Measurements from ENCODE around the gene VANGL2. TPM values are rescaled to one million over a fixed set of nuclear protein-coding genes. Genes with fewer than 3 reads are reported as not detected.

The VANGL2 gene
- polyA plus RNA-seq, 3 donors, result 0.01 TPM; not detected in 2

DNA sequence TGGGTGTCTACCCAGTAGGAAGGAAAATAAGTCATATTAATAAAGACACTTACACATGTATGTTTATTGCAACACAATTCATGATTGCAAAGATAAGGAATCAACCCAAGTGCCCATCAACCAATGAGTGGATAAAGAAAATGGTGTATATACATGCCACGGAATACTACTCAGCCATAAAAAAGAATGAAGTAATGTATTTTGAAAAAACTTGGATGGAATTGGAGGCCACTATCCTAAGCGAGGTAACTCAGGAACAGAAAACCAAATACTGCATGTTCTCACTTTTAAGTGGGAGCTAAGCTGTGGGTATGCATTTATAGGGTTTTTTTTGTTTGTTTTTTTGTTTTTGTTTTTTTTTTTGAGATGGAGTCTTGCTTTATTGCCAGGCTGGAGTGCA lies 49.1 kb downstream of the VANGL2 start:
- intact Hi-C loops (cut with micrococcal nuclease), result no loop called here
- no peak overlapping the region for H3K27ac Mint-ChIP-seq

GRCh38 chr1:160451119-160451858 lies 50.9 kb downstream of the VANGL2 start:
- H3K36me3 Mint-ChIP-seq, result no peaks in the 10 kb centered on the region
- peaks cover 17% of the 10 kb centered on the region for H3K4me1 Mint-ChIP-seq
- H3K9me3 ChIP-seq (replicated peaks in 1 of 2; ENCODE audit: control insufficient read depth in 1 of 2, insufficient read depth in 1 of 2, low read length in 2 of 2), result no peaks in the 10 kb centered on the region
- no peaks in the 10 kb centered on the region for H3K27me3 Mint-ChIP-seq (ENCODE audit: low read depth in 3 of 3)
- H3K9me3 Mint-ChIP-seq, result no peaks in the 10 kb centered on the region
- no peaks in the 10 kb centered on the region for H3K27me3 ChIP-seq (ENCODE audit: control insufficient read depth in 2 of 2, insufficient read depth in 2 of 2, low read length in 2 of 2)
- H3K27ac Mint-ChIP-seq, result no peak overlapping the region
- no peak for DNase-seq
- H2AFZ ChIP-seq (ENCODE audit: insufficient read depth, low read depth, low read length, poor library complexity, severe bottlenecking), result no peak overlapping the region
- TF ChIP-seq, protein P1, sequence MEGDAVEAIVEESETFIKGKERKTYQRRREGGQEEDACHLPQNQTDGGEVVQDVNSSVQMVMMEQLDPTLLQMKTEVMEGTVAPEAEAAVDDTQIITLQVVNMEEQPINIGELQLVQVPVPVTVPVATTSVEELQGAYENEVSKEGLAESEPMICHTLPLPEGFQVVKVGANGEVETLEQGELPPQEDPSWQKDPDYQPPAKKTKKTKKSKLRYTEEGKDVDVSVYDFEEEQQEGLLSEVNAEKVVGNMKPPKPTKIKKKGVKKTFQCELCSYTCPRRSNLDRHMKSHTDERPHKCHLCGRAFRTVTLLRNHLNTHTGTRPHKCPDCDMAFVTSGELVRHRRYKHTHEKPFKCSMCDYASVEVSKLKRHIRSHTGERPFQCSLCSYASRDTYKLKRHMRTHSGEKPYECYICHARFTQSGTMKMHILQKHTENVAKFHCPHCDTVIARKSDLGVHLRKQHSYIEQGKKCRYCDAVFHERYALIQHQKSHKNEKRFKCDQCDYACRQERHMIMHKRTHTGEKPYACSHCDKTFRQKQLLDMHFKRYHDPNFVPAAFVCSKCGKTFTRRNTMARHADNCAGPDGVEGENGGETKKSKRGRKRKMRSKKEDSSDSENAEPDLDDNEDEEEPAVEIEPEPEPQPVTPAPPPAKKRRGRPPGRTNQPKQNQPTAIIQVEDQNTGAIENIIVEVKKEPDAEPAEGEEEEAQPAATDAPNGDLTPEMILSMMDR (IDR thresholded peaks at IDR 0.05), result no peak
- peaks cover 5 to 7% of the 10 kb centered on the region in 2 donors for H3K4me1 ChIP-seq (ENCODE audit: control insufficient read depth in 1 of 2, insufficient read depth in 2 of 2, low read length in 2 of 2)
- H3K27ac ChIP-seq (ENCODE audit: low read depth in 1 of 2, low read length in 2 of 2), result no peak overlapping the region
- H3K4me2 ChIP-seq (replicated peaks; ENCODE audit: extremely low read depth, low read length, poor library complexity, severe bottlenecking), result no peak overlapping the region
- H3K9ac ChIP-seq (ENCODE audit: insufficient read depth, low read length, poor library complexity, severe bottlenecking), result no peak overlapping the region
- H3K4me3 ChIP-seq (replicated peaks in 1 of 3; ENCODE audit: low read depth in 2 of 3, low read length in 3 of 3), result no peak overlapping the region
- intact Hi-C loops (cut with micrococcal nuclease), result no loop called here
- WGBS (ENCODE audit: insufficient coverage), result 100% methylated on average over 1 of the region's 7 CpGs
- H3K4me3 Mint-ChIP-seq, result no peak overlapping the region
- H3K79me2 ChIP-seq (ENCODE audit: insufficient read depth, low read length), result no peaks in the 10 kb centered on the region
- H4K20me1 ChIP-seq (ENCODE audit: insufficient read depth, low read length), result no peaks in the 10 kb centered on the region
- H3K36me3 ChIP-seq (replicated peaks in 1 of 2; ENCODE audit: control insufficient read depth in 1 of 2, insufficient read depth in 2 of 2, low read length in 2 of 2), result no peaks in the 10 kb centered on the region

More for the DNA sequence above, 49.1 kb downstream of the VANGL2 start:
- Histone ChIP-seq H3K27me3 (ENCODE audit: control insufficient read depth in 2 of 2, insufficient read depth in 2 of 2, low read length in 2 of 2) (no peaks in the 10 kb centered on the region), H4K20me1 (ENCODE audit: insufficient read depth, low read length) (no peaks in the 10 kb centered on the region), H3K9ac (ENCODE audit: insufficient read depth, low read length, poor library complexity, severe bottlenecking) (no peak overlapping the region), H3K79me2 (ENCODE audit: insufficient read depth, low read length) (no peaks in the 10 kb centered on the region), H3K9me3 (replicated peaks in 1 of 2; ENCODE audit: control insufficient read depth in 1 of 2, insufficient read depth in 1 of 2, low read length in 2 of 2) (no peaks in the 10 kb centered on the region), H3K4me3 (replicated peaks in 1 of 3; ENCODE audit: low read depth in 2 of 3, low read length in 3 of 3) (no peak overlapping the region), H3K27ac (ENCODE audit: low read depth in 1 of 2, low read length in 2 of 2) (no peak overlapping the region), H3K36me3 (replicated peaks in 1 of 2; ENCODE audit: control insufficient read depth in 1 of 2, insufficient read depth in 2 of 2, low read length in 2 of 2) (no peaks in the 10 kb centered on the region), H2AFZ (ENCODE audit: insufficient read depth, low read depth, low read length, poor library complexity, severe bottlenecking) (no peak overlapping the region), H3K4me1 (ENCODE audit: control insufficient read depth in 1 of 2, insufficient read depth in 2 of 2, low read length in 2 of 2) (peaks cover 5 to 7% of the 10 kb centered on the region in 2 donors), H3K4me2 (replicated peaks; ENCODE audit: extremely low read depth, low read length, poor library complexity, severe bottlenecking) (no peak overlapping the region)
- Mint-ChIP-seq H3K36me3 (no peaks in the 10 kb centered on the region), H3K9me3 (no peaks in the 10 kb centered on the region), H3K27me3 (ENCODE audit: low read depth in 3 of 3) (no peaks in the 10 kb centered on the region), H3K4me3 (no peak overlapping the region), H3K4me1 (peaks cover 12% of the 10 kb centered on the region)
- TF ChIP-seq, protein P1 (IDR thresholded peaks at IDR 0.05), result no peak
- 100% methylated on average over 1 of the region's 2 CpGs for WGBS (ENCODE audit: insufficient coverage)
- DNase-seq, result no peak
